GM10248 (cell line): ENCODE data around the gene PSMB11.

Source experiments
- CTCF ChIA-PET: fragments of 300-600 bp; sonication (Branson Sonifier 250); formaldehyde crosslinking; extraction: SDS; loops from one replicate; lab custom pipeline; 2021; ENCODE audit warnings: antibody characterized with exemption; lab: Yijun Ruan, JAX
- POLR2A ChIA-PET: fragments of 350-650 bp; sonication (Branson Sonifier 250); formaldehyde crosslinking; extraction: SDS; loops from one replicate; lab custom pipeline; 2020; ENCODE audit warnings: antibody characterized with exemption; lab: Yijun Ruan, JAX
- DNase-seq: peaks from one replicate; pipeline ENCODE4 v3.0.0; 2012; ENCODE audit errors: extremely low spot score
- TF ChIP-seq, protein P1 (sequence below): IDR thresholded peaks from 2 replicates; pipeline ENCODE4 v1.5.1; 2012; ENCODE audit warnings: mild to moderate bottlenecking, low read depth; ENCODE audit errors: extremely low read depth, missing control alignments, control extremely low read depth

PSMB11 gene

DNA sequence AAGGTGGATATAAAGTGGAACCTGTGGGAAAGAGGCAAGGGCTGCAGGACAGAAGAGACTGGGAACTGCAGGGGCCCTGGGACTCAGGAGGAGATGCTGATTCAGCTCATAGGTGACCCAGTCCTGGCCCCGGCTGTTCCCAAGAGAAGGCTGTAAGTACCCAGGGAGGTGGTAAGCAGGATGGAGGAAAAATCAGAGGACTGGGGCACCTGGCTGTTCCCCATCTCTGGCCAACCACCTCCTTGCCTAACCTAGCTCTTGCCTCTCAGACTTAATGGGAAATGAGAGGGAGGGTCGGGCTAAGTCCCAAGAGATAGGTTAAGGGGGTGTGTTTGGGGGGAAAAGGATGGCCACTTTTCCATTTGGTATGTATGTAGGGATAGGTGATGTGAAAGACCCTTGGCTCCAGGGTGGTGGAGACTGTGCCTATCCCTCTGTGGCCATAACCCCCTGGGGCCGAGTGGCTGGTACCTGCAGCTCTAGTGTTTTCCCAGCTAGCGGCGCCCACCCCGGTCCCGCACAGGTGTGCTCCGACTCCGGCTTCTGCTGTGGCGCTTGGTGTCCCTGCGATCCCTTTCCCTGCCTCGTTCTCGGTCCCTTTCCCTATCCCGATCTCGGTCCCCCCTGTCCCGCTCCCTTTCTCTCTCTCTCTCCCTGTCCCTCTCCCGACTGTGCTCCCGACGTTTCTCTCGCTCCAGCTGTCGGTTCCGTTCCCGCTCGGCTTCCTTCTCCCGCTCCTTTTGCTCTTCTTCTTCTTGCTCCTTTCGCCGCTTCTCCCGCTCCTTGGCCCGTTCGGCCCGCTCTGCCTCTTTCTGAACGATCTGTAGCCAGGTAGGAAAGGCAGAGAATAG is 16.9 kb downstream of the PSMB11 start:
- POLR2A ChIA-PET, result interaction anchor here (1.0 to 1.3 kb wide), 3 partner anchors 10 to 72 kb away, joined by 4 to 5 read pairs (median 5); partner anchors contain the start of genes ACIN1 and C14orf119
- DNase-seq, result no peak
- TF ChIP-seq, protein P1, sequence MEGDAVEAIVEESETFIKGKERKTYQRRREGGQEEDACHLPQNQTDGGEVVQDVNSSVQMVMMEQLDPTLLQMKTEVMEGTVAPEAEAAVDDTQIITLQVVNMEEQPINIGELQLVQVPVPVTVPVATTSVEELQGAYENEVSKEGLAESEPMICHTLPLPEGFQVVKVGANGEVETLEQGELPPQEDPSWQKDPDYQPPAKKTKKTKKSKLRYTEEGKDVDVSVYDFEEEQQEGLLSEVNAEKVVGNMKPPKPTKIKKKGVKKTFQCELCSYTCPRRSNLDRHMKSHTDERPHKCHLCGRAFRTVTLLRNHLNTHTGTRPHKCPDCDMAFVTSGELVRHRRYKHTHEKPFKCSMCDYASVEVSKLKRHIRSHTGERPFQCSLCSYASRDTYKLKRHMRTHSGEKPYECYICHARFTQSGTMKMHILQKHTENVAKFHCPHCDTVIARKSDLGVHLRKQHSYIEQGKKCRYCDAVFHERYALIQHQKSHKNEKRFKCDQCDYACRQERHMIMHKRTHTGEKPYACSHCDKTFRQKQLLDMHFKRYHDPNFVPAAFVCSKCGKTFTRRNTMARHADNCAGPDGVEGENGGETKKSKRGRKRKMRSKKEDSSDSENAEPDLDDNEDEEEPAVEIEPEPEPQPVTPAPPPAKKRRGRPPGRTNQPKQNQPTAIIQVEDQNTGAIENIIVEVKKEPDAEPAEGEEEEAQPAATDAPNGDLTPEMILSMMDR, result no peak
- CTCF ChIA-PET, result interaction anchor here (0.7 to 24.2 kb wide), 36 partner anchors 9 to 488 kb away, joined by 3 to 834 read pairs (median 5); partner anchors contain the start of genes ACIN1, AJUBA, C14orf119 and PABPN1

DNA sequence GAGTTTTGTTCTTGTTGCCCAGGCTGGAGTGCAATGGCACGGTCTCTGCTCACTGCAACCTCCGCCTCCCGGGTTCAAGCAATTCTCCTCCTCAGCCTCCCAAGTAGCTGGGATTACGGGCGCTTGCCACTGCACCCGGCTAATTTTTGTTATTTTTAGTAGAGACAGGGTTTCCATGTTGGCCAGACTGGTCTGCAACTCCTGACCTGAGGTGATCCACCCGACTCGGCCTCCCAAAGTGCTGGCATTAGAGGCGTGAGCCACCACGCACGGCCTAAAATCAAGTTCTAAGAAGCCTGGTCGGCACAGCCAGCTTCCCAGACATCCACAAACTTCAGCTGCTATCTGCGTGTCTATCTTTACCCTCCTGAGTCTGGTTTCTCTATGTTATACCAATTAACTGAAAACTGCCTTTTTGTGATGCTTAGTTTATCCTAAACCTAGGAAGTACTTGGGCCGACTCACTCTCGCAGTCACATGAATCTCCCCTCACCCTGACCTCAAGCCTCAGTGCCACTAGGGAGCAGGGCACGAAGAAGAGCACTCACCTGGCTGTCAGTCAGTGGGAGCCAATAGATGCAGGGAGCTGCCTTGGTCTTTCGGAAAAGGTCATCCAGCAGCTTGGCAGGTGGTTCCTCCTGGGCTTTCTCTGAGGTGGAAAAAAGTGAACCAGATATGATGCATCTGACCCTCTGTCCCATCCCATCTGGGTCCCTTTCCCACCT is 18.7 kb downstream of the PSMB11 start:
- TF ChIP-seq, protein P1, result no peak
- DNase-seq, result no peak
- ChIA-PET POLR2A (interaction anchor here (0.6 kb wide), 1 partner anchor 10 kb away, joined by 4 read pairs; no protein-coding TSS in a partner anchor), CTCF (interaction anchor here (1.1 to 24.2 kb wide), 11 partner anchors 7 to 262 kb away, joined by 3 to 834 read pairs (median 50); partner anchors contain the start of genes AJUBA, PRMT5 and PSMB11)

DNA sequence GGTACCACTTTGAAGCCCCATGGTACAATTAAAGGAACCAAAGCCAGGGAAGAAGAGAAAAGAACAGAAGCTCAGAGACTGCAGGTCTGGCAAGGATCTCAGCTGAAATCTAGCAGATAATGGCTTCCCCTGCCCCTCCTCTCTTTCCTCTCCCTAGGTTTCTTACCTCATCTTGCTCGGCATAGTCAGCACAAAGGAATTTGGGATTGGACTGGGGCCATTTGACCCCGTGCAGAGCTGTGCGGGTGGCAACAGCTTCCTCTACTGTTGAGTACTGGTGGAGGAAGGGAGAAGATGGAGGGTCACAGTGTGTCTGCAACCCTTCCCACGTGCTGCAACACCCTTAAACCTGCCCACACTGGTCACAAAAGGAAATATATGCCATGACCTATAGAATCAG is 20.0 kb downstream of the PSMB11 start:
- ChIA-PET POLR2A (interaction anchor here (0.6 kb wide), 1 partner anchor 31 kb away, joined by 4 read pairs; no protein-coding TSS in a partner anchor), CTCF (interaction anchor here (1.0 to 24.2 kb wide), 8 partner anchors 9 to 492 kb away, joined by 3 to 834 read pairs (median 8); partner anchors contain the start of genes AJUBA and PRMT5)
- DNase-seq, result no peak
- TF ChIP-seq, protein P1, result no peak

DNA sequence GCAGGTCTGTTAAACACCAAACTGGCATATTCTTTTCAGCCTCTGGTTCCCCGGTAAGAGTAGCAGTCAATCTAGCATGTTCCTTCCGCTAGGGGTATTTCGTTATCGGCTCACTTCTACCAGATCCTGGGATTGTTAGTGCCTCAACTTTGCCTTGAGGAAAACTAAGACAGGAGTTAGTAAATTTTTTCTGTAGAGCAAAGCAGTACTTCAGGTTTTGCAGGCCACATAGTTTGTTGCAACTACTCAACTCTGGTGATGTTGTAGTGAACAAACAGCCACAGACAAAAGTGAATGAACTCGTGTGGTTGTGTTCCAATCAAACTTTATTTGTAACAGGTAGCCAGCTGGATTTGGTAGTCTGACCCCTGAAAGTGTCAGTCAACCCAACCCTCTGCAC is 21.6 kb downstream of the PSMB11 start:
- CTCF ChIA-PET, result interaction anchor here (1.1 to 24.2 kb wide), 7 partner anchors 8 to 133 kb away, joined by 3 to 834 read pairs (median 4); partner anchors contain the start of gene AJUBA
- TF ChIP-seq, protein P1, result no peak
- POLR2A ChIA-PET, result interaction anchor here (0.5 kb wide), 1 partner anchor 1620 kb away, joined by 5 read pairs; no protein-coding TSS in a partner anchor
- DNase-seq, result no peak

DNA sequence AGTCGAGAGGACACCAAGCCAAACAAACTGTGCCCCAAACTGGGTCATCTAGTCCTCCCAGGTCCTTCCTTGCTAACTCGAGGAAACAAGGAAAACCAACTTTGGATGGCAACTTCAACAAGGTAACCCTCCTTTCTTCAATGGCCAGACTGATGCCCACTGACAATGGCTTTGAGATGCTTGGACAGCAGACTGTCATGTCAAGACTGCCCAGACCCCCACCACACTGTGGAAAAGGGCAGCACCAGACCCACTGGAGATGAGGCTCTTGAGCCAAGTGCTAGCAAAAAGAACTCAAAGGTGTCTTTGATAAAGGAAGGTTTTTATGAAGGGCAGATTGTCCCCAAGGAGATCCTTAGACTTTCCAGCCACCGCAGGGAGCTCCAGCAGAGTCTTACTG is 24.4 kb downstream of the PSMB11 start:
- TF ChIP-seq, protein P1, result no peak
- DNase-seq, result no peak
- ChIA-PET CTCF (interaction anchor here (1.3 to 24.2 kb wide), 6 partner anchors 9 to 94 kb away, joined by 3 to 834 read pairs (median 18); partner anchors contain the start of genes AJUBA and CDH24), POLR2A (no interaction called here)
